Peyer's patch (tissue), 4 donors: ENCODE measurements around the gene SDS.

Experiments used
- POLR2A ChIP-seq, 2 donors: fragments of 450-650 bp; IDR thresholded peaks; one replicate each; pipeline ENCODE4 v1.5.1; 2017; ENCODE audit warnings: antibody characterized with exemption in 2 of 2, mild to moderate bottlenecking in 2 of 2, moderate library complexity in 2 of 2
- TF ChIP-seq, protein P1 (sequence below), 6 experiments: fragments of 450-650 bp in 4 of 6; fragments of 200-600 bp in 2 of 6; sonication (generic) in 1 of 6; IDR thresholded peaks; one replicate each; pipeline ENCODE4 v1.5.1; 2017 to 2019; ENCODE audit warnings: antibody characterized with exemption in 6 of 6, mild to moderate bottlenecking in 3 of 6, moderate library complexity in 1 of 6

DNA sequence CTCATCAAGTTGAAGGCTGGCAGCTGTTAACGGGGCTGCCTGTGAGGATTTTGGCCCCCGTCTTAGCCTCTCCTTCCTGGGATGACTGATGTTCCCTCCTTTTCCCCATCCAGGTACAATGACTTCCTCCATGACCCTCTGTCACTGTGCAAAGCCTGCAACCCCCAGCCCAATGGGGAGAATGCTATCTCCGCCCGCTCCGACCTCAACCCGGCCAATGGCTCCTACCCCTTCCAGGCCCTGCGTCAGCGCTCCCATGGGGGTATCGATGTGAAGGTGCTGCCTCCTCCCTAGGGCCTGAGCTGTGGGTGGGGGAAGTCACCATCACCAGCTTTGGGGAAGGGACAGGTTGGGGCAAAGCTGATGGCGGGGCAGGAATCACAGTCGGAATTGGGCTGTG, 16.1 kb downstream of the SDS start:
- TF ChIP-seq, protein P1, sequence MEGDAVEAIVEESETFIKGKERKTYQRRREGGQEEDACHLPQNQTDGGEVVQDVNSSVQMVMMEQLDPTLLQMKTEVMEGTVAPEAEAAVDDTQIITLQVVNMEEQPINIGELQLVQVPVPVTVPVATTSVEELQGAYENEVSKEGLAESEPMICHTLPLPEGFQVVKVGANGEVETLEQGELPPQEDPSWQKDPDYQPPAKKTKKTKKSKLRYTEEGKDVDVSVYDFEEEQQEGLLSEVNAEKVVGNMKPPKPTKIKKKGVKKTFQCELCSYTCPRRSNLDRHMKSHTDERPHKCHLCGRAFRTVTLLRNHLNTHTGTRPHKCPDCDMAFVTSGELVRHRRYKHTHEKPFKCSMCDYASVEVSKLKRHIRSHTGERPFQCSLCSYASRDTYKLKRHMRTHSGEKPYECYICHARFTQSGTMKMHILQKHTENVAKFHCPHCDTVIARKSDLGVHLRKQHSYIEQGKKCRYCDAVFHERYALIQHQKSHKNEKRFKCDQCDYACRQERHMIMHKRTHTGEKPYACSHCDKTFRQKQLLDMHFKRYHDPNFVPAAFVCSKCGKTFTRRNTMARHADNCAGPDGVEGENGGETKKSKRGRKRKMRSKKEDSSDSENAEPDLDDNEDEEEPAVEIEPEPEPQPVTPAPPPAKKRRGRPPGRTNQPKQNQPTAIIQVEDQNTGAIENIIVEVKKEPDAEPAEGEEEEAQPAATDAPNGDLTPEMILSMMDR (IDR thresholded peaks at IDR 0.05), result no peak
- TF ChIP-seq POLR2A (IDR thresholded peaks at IDR 0.05), result no peak
